Endothelial cell (in vitro differentiated cells): ENCODE measurements around the gene PSMB9. TPM values are rescaled to one million over a fixed set of nuclear protein-coding genes. Genes with fewer than 3 reads are reported as not detected.

ENCODE experiments used
- DNase-seq: peaks from one replicate; pipeline ENCODE4 v3.0.0; 2021; ENCODE audit warnings: low spot score
- H3K27ac Mint-ChIP-seq: one replicate; pipeline ENCODE4 v1.8.0; 2021; ENCODE audit warnings: mixed read lengths, inconsistent platforms; ENCODE audit not compliant: unreplicated experiment
- H3K27me3 Mint-ChIP-seq: one replicate; pipeline ENCODE4 v1.8.0; 2021; ENCODE audit warnings: mild to moderate bottlenecking, moderate library complexity, mixed read lengths, inconsistent platforms; ENCODE audit not compliant: unreplicated experiment
- H3K36me3 Mint-ChIP-seq: one replicate; pipeline ENCODE4 v1.8.0; 2021; ENCODE audit warnings: mild to moderate bottlenecking, low read depth, mixed read lengths, inconsistent platforms; ENCODE audit not compliant: unreplicated experiment
- H3K4me1 Mint-ChIP-seq: one replicate; pipeline ENCODE4 v1.8.0; 2021; ENCODE audit warnings: mild to moderate bottlenecking, mixed read lengths, inconsistent platforms; ENCODE audit not compliant: unreplicated experiment
- H3K4me3 Mint-ChIP-seq: one replicate; pipeline ENCODE4 v1.8.0; 2021; ENCODE audit warnings: mild to moderate bottlenecking, mixed read lengths, inconsistent platforms; ENCODE audit not compliant: unreplicated experiment
- H3K9me3 Mint-ChIP-seq: one replicate; pipeline ENCODE4 v1.8.0; 2021; ENCODE audit warnings: mixed read lengths, inconsistent platforms; ENCODE audit not compliant: unreplicated experiment
- total RNA-seq: library from RNA; stranded (reverse); fragmentation: NEBNext Ultra II Directional; extraction: Animal tissue kit (Norgen Biotek cat#: 25700); gene quantifications from one replicate; pipeline ENCODE4 v1.2.1, GENCODE V29; 2021; ENCODE audit not compliant: unreplicated experiment
- TF ChIP-seq, protein P1 (sequence below): fragments of 200-600 bp; sonication (generic); IDR thresholded peaks from one replicate; pipeline ENCODE4 v1.5.0; 2021; ENCODE audit warnings: antibody characterized with exemption; ENCODE audit not compliant: unreplicated experiment

PSMB9 gene
- total RNA-seq, 1 donor from 2014 or later, result not detected

DNA sequence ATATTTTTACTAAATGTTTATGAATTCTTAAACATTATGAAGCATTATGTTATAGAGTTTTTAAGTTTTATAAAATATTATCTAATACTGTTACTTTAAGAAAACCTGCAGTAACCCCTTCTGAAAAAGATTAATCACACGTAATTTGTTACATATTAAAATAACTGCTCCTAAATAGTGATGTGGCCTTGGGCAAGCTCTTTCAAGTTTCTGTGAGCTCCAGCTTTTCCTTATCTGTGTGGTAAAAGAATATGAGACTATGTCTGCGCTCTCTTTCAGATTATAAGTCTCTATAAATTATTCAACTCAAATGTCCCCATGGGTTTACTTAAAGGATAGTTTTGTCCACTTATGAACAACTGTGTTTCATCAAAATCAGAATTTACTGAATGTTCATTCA, 54.9 kb downstream of the PSMB9 start:
- Mint-ChIP-seq H3K36me3 (no peaks in the 10 kb centered on the region), H3K4me1 (no peaks in the 10 kb centered on the region), H3K27ac (no peak overlapping the region), H3K4me3 (no peak overlapping the region), H3K27me3 (no peaks in the 10 kb centered on the region), H3K9me3 (no peaks in the 10 kb centered on the region)
- TF ChIP-seq, protein P1, sequence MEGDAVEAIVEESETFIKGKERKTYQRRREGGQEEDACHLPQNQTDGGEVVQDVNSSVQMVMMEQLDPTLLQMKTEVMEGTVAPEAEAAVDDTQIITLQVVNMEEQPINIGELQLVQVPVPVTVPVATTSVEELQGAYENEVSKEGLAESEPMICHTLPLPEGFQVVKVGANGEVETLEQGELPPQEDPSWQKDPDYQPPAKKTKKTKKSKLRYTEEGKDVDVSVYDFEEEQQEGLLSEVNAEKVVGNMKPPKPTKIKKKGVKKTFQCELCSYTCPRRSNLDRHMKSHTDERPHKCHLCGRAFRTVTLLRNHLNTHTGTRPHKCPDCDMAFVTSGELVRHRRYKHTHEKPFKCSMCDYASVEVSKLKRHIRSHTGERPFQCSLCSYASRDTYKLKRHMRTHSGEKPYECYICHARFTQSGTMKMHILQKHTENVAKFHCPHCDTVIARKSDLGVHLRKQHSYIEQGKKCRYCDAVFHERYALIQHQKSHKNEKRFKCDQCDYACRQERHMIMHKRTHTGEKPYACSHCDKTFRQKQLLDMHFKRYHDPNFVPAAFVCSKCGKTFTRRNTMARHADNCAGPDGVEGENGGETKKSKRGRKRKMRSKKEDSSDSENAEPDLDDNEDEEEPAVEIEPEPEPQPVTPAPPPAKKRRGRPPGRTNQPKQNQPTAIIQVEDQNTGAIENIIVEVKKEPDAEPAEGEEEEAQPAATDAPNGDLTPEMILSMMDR, result no peak
- DNase-seq, result no peak

Other genes starting within 250 kb of the PSMB9 start
- gene HLA-DQA1, start 216.8 kb upstream of the PSMB9 start, total RNA-seq, result not detected
- 22.0 TPM for gene HLA-DQB1, start 187.5 kb upstream of the PSMB9 start, total RNA-seq
- gene HLA-DQA2, start 112.8 kb upstream of the PSMB9 start, total RNA-seq, result not detected
- 0.31 TPM for gene HLA-DQB2, start 90.7 kb upstream of the PSMB9 start, total RNA-seq
- gene HLA-DOB, start 37.2 kb upstream of the PSMB9 start, total RNA-seq, result not detected
- gene TAP2, start 15.5 kb upstream of the PSMB9 start, total RNA-seq, result 9.2 TPM
- 5.2 TPM for gene PSMB8, start 10.1 kb upstream of the PSMB9 start, total RNA-seq
- gene TAP1, start 488 bp upstream of the PSMB9 start, total RNA-seq, result 1.6 TPM
- gene HLA-DMB, start 86.8 kb downstream of the PSMB9 start, total RNA-seq, result 1.3 TPM
- 13.0 TPM for gene HLA-DMA, start 98.9 kb downstream of the PSMB9 start, total RNA-seq
- gene BRD2, start 114.4 kb downstream of the PSMB9 start, total RNA-seq, result 186 TPM
- 7.3 TPM for gene HLA-DOA, start 155.4 kb downstream of the PSMB9 start, total RNA-seq
- 8.5 TPM for gene HLA-DPA1, start 219.5 kb downstream of the PSMB9 start, total RNA-seq
- gene HLA-DPB1, start 221.8 kb downstream of the PSMB9 start, total RNA-seq, result 14.4 TPM